DND-41 (cell line): ENCODE results near the gene ADAMTSL2.

Experiments
- EZH2 ChIP-seq: IDR thresholded peaks from 3 replicates; pipeline ENCODE4 v1.6.1; 2012; ENCODE audit warnings: borderline replicate concordance, low read depth, mild to moderate bottlenecking, moderate library complexity, low read length, inconsistent platforms; ENCODE audit not compliant: severe bottlenecking
- TF ChIP-seq, protein P1 (sequence below): IDR thresholded peaks from 2 replicates; pipeline ENCODE4 v1.5.1; 2012; ENCODE audit warnings: borderline replicate concordance, low read length, moderate library complexity, mild to moderate bottlenecking; ENCODE audit not compliant: poor library complexity, severe bottlenecking; ENCODE audit errors: extremely low read depth

DNA sequence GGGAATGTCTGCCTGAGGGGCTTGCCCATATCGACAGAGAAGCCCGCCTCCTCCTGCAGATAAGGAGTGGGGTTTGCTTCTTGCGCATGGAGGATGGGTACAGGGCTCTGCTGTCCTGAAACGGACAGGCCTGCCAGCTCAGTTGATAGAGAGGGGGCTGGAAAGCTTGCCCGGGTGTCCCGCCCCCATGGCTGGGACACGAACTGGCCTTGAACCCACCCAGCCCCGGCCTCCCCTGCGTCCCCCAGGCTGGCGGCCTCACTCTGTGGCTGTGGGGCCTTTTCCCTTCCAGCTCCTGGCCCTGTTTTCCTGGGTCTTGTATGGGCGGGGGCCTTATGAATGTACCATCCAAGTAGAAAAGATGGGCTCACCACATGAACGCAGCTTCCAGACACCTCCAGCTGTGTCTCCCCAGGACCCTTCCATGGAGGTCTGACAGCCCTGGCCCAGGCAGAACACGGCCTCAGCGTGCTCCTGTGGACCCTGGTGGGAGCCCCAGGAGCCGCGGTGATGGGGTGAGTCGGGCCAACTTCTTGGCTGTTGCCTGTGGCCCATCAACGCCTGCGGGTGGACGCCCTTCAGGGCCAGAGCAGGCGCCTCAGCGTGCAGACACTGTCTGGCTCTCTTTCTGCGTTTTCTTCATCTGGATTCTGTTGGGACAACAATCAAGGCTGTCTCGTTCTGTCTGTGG, 39.7 kb upstream of the ADAMTSL2 start:
- TF ChIP-seq, protein P1, sequence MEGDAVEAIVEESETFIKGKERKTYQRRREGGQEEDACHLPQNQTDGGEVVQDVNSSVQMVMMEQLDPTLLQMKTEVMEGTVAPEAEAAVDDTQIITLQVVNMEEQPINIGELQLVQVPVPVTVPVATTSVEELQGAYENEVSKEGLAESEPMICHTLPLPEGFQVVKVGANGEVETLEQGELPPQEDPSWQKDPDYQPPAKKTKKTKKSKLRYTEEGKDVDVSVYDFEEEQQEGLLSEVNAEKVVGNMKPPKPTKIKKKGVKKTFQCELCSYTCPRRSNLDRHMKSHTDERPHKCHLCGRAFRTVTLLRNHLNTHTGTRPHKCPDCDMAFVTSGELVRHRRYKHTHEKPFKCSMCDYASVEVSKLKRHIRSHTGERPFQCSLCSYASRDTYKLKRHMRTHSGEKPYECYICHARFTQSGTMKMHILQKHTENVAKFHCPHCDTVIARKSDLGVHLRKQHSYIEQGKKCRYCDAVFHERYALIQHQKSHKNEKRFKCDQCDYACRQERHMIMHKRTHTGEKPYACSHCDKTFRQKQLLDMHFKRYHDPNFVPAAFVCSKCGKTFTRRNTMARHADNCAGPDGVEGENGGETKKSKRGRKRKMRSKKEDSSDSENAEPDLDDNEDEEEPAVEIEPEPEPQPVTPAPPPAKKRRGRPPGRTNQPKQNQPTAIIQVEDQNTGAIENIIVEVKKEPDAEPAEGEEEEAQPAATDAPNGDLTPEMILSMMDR: no peak
- no peak for TF ChIP-seq EZH2
